ENCODE measurements around the gene EHBP1L1. TPM values are rescaled to one million over a fixed set of nuclear protein-coding genes. Genes with fewer than 3 reads are reported as not detected.

The EHBP1L1 gene
- total RNA-seq, 2 experiments from 2014 or later = 59.7 to 71.6 TPM

DNA sequence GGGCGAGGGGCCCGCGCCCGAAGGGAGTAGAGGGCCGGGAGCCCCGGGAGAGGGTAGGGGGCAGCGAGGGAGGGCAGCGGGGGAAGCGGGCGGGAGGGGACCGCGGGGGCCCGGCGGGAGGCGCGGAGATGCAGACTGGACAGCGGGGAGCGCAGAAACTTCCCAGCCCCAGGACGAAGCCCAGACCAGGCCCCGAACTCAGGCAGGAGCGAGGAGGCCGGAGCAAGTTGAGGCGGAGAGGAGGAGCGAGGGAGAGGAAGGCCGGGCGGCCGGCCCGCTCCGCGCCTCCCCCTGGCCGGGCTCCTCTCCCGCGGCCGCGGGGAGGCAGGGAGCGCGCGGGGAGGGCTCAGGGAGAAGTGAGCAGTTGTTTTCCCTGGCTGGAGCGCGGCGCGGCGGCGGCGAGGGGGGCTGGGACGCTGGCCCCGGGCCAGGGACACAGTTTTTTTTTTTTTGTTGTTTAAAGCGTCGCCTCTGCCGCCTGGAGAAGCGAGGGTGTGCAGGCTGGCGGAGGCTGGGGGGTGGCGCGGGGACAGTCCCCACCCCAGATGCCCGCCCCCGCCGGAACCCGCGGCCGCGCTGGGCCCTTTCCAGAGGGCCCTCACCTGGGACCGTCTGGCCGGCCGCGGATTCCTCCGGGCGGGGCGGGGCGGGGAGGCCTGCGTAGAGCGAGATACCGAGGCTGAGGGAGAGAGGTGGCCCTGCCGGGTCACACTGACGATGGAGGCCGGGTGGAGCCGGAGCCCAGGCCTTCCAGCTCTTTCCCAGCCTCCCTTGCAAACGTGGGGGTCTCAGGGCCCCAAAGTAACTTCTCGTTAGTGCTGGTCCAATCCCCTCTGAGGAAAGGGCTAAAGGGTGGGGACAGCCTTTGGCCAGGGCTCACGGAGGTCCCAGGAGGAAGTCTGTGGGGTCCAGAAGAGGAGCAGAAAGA is 17.6 kb upstream of the EHBP1L1 start, which contains the start of gene LTBP3:
Gene LTBP3, minus strand, starts transcription at position 358 of the 928 bp plus-strand sequence. CDS start 400 bp downstream, outside the sequence.
- Histone ChIP-seq H3K9me2 (ENCODE audit: insufficient read depth, low read length) (no peaks in the 10 kb centered on the region), H3K4me2 (ENCODE audit: low read length) (peak within 1 kb of the TSS; percentile 49; the same call in 1 of the 2 replicates), H4K20me1 (ENCODE audit: insufficient read depth, low read length) (no peaks in the 10 kb centered on the region), H3K4me1 (ENCODE audit: insufficient read depth, low read length, poor library complexity, severe bottlenecking) (peaks cover 10% of the 10 kb centered on the region), H3K79me2 (ENCODE audit: insufficient read depth, low read depth, low read length) (no peaks in the 10 kb centered on the region), H2AFZ (ENCODE audit: low read length) (no peak within 1 kb of the TSS), H3K4me3 (ENCODE audit: low read depth, low read length, poor library complexity, severe bottlenecking) (peak within 1 kb of the TSS; percentile 33), H3K36me3 (ENCODE audit: insufficient read depth, low read length) (no peaks in the 10 kb centered on the region), H3K27ac (ENCODE audit: low read depth, low read length, poor library complexity, severe bottlenecking) (no peak within 1 kb of the TSS), H3K9me3 (ENCODE audit: low read length) (no peaks in the 10 kb centered on the region)
- intact Hi-C loops (cut with micrococcal nuclease; ENCODE audit: unreplicated experiment) = no loop called here
- no peak for DNase-seq (ENCODE audit: low spot score)
- ChIA-PET CTCF (ENCODE audit: unreplicated experiment) (no interaction called here), POLR2A (no interaction called here)
- no TSS peak for BruUV-seq (replicated peaks)
- TF ChIP-seq CTCF (conservative IDR thresholded peaks at IDR 0.05; ENCODE audit: low read length) (no peak), EZH2phosphoT487 (IDR thresholded peaks at IDR 0.05; ENCODE audit: borderline replicate concordance, low read depth, low read length) (peak; percentile 72; the same call in 1 of the 2 replicates)

DNA sequence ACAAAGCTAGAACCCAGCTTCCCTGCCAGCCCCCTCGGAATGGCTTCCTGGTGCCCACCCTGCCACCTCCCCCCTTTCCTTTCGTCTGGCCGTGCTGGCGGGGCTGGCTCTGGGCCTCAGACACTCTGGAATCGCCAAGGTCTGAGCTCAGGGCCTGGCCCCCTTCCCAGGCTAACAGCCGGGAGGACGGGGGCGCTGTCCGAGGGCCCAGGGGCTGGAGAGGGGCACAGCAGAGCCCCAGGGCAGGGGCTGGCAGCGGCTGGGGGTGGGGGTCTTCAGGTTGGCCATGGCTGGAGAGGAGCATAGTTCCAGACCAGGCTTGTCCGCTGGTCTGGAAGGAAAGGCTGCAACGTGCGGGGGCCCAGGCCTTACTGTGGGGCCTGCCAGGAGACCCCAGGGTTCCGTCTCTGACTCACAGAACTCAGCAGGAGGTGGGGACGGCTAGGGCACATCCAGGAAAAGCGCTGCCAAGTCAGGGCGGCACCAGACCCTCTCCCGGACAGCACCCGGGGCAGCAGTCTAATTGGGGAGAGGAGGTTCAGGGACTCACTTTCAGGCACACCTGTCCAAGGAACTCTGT is 16.8 kb upstream of the EHBP1L1 start:
- H3K9me2 ChIP-seq (ENCODE audit: insufficient read depth, low read length) = no peaks in the 10 kb centered on the region
- CTCF ChIA-PET (ENCODE audit: unreplicated experiment) = no interaction called here
- intact Hi-C loops (cut with micrococcal nuclease; ENCODE audit: unreplicated experiment) = no loop called here
- POLR2A ChIA-PET = no interaction called here
- H3K36me3 ChIP-seq (ENCODE audit: insufficient read depth, low read length) = no peaks in the 10 kb centered on the region
- no peak overlapping the region for H3K27ac ChIP-seq (ENCODE audit: low read depth, low read length, poor library complexity, severe bottlenecking)
- H3K4me1 ChIP-seq (ENCODE audit: insufficient read depth, low read length, poor library complexity, severe bottlenecking) = peaks cover 6% of the 10 kb centered on the region
- no peaks in the 10 kb centered on the region for H3K79me2 ChIP-seq (ENCODE audit: insufficient read depth, low read depth, low read length)
- no TSS peak for BruUV-seq (replicated peaks)
- no peak overlapping the region for H3K4me3 ChIP-seq (ENCODE audit: low read depth, low read length, poor library complexity, severe bottlenecking)
- TF ChIP-seq EZH2phosphoT487 (IDR thresholded peaks at IDR 0.05; ENCODE audit: borderline replicate concordance, low read depth, low read length) (no peak), CTCF (conservative IDR thresholded peaks at IDR 0.05; ENCODE audit: low read length) (no peak)
- H3K9me3 ChIP-seq (ENCODE audit: low read length) = no peaks in the 10 kb centered on the region
- no peak for DNase-seq (ENCODE audit: low spot score)
- H2AFZ ChIP-seq (ENCODE audit: low read length) = no peak overlapping the region
- no peak overlapping the region for H3K4me2 ChIP-seq (ENCODE audit: low read length)
- H4K20me1 ChIP-seq (ENCODE audit: insufficient read depth, low read length) = no peaks in the 10 kb centered on the region

Data from OCI-LY7 (cell line).